T-cell (primary cell): ENCODE measurements around the gene GPT2. TPM values are rescaled to one million over a fixed set of nuclear protein-coding genes. Genes with fewer than 3 reads are reported as not detected.
A peak's percentile ranks its signal among the peaks of the same experiment; 100 is the strongest.
"Not testable (repeated sequence)": the region's sequence is repeated elsewhere in the genome, so short reads cannot be mapped to it uniquely, and the experiment has no call there.

Experiments
- ATAC-seq, 4 experiments: fragments of 200-7000 bp in 3 of 4; fragments of 150-1000 bp in 1 of 4; cut with Tn5 transposase; replicated peaks in 1 of 4; 1 replicate in 3 of 4; 2 replicates in 1 of 4; pipeline ENCODE4 v1.10.0; 2021; ENCODE audit warnings: moderate library complexity in 3 of 4, mild to moderate bottlenecking in 2 of 4, moderate number of reproducible peaks in 1 of 4
- CTCF ChIA-PET, 2 donors: fragments of 300-600 bp; sonication (Branson Sonifier 250); formaldehyde crosslinking; loops; one replicate each; lab custom pipeline; 2022; ENCODE audit warnings: antibody characterized with exemption in 2 of 2; lab: Charles Lee
- POLR2A ChIA-PET, 2 donors: fragments of 300-600 bp; sonication (Branson Sonifier 250); formaldehyde crosslinking; loops; one replicate each; lab custom pipeline; 2022; ENCODE audit warnings: antibody characterized with exemption in 2 of 2; lab: Charles Lee
- DNase-seq, 35 experiments: peaks; one replicate each; pipeline versions ENCODE4 v3.0.0 to v3.0.0-alpha.2; 2013 to 2023
- H3K27ac ChIP-seq: one replicate; pipeline ENCODE4 v1.5.1; 2013; ENCODE audit warnings: low read length
- H3K27me3 ChIP-seq, 2 experiments: replicated peaks in 1 of 2; 1 replicate in 1 of 2; 2 replicates in 1 of 2; pipeline versions ENCODE4 v1.6.1 to v1.7.0; 2013; ENCODE audit warnings: low read length in 1 of 2, mixed read lengths in 1 of 2; ENCODE audit not compliant: control insufficient read depth in 2 of 2, insufficient read depth in 2 of 2; ENCODE audit errors: extremely low read depth in 1 of 2
- H3K36me3 ChIP-seq, 2 donors: 1 replicate in 1 of 2; 2 replicates in 1 of 2; pipeline versions ENCODE4 v1.6.1 to v1.7.0; 2013; ENCODE audit warnings: low read length in 1 of 2; ENCODE audit not compliant: control insufficient read depth in 2 of 2, insufficient read depth in 1 of 2; ENCODE audit errors: extremely low read depth in 1 of 2
- H3K4me1 ChIP-seq, 2 experiments: 1 replicate in 1 of 2; 2 replicates in 1 of 2; pipeline versions ENCODE4 v1.6.1 to v1.7.0; 2013; ENCODE audit warnings: low read length in 2 of 2, mixed read lengths in 1 of 2; ENCODE audit not compliant: insufficient read depth in 2 of 2, control insufficient read depth in 1 of 2; ENCODE audit errors: extremely low read depth in 1 of 2
- H3K4me3 ChIP-seq, 2 donors: 1 replicate in 1 of 2; 2 replicates in 1 of 2; pipeline versions ENCODE4 v1.5.1 to v1.7.0; 2013; ENCODE audit warnings: mild to moderate bottlenecking in 2 of 2, low read length in 1 of 2, moderate library complexity in 1 of 2; ENCODE audit not compliant: control insufficient read depth in 1 of 2; ENCODE audit errors: extremely low read depth in 1 of 2
- H3K9me3 ChIP-seq: 2 replicates; pipeline ENCODE4 v1.7.0; 2013
- H3K27ac Mint-ChIP-seq, 2 donors: one replicate each; pipeline ENCODE4 v1.8.0; 2020 to 2021; ENCODE audit warnings: mild to moderate bottlenecking in 2 of 2, mixed read lengths in 2 of 2
- H3K27me3 Mint-ChIP-seq, 2 donors: one replicate each; pipeline ENCODE4 v1.8.0; 2021 to 2022; ENCODE audit warnings: mixed read lengths in 2 of 2
- H3K36me3 Mint-ChIP-seq: one replicate; pipeline ENCODE4 v1.8.0; 2021; ENCODE audit warnings: mixed read lengths
- H3K4me1 Mint-ChIP-seq, 3 donors: one replicate each; pipeline ENCODE4 v1.8.0; 2020 to 2022; ENCODE audit warnings: mixed read lengths in 3 of 3, mild to moderate bottlenecking in 1 of 3
- H3K4me3 Mint-ChIP-seq, 3 donors: one replicate each; pipeline ENCODE4 v1.8.0; 2020 to 2022; ENCODE audit warnings: mild to moderate bottlenecking in 3 of 3, mixed read lengths in 3 of 3, moderate library complexity in 3 of 3
- H3K9me3 Mint-ChIP-seq, 3 donors: one replicate each; pipeline ENCODE4 v1.8.0; 2020 to 2022; ENCODE audit warnings: mixed read lengths in 3 of 3
- WGBS: methylation state at CpG from one replicate; pipeline ENCODE4 v1.1.5; 2013; ENCODE audit warnings: missing lambda C conversion rate; ENCODE audit not compliant: insufficient coverage; 5-methylcytosine and 5-hydroxymethylcytosine counted together
- total RNA-seq, 35 experiments: library from RNA in 6 of 35; stranded (reverse) in 6 of 35; fragments of 120-200 nt in 1 of 35; gene quantifications; one replicate each; pipeline versions ENCODE4 v1.2.1 to v1.2.4 and lab custom pipeline; 2013 to 2026

The GPT2 gene
- total RNA-seq, 5 donors from 2014 or later (not counting 1 experiment from before 2014, with no cell fraction given) = 0.40 to 4.7 (median 2.1) TPM

- peak in 1 of 35 experiments; percentile 11 for DNase-seq
- ChIA-PET POLR2A (no interaction called here), CTCF (no interaction called here)
- WGBS = 27% methylated on average over 6 of the region's 7 CpGs
- peaks cover 0 to 6% of the 10 kb centered on the region in 2 experiments for H3K27me3 ChIP-seq
- Mint-ChIP-seq H3K27ac (no peak overlapping the region), H3K36me3 (no peaks in the 10 kb centered on the region), H3K27me3 (no peaks in the 10 kb centered on the region), H3K9me3 (no peaks in the 10 kb centered on the region), H3K4me1 (peaks cover 0 to 3% (median 0%) of the 10 kb centered on the region in 3 donors), H3K4me3 (no peak overlapping the region)
- no peak overlapping the region for H3K27ac ChIP-seq
- H3K36me3 ChIP-seq = no peaks in the 10 kb centered on the region
- H3K4me1 ChIP-seq = peaks cover 0 to 7% of the 10 kb centered on the region in 2 experiments
- ATAC-seq = no peak
- no peaks in the 10 kb centered on the region for H3K9me3 ChIP-seq
- H3K4me3 ChIP-seq = no peak overlapping the region
Observed at GRCh38 chr16:46932802-46933201, 48.6 kb downstream of the GPT2 start.

GRCh38 chr16:46937536-46937935 lies 53.4 kb downstream of the GPT2 start:
- Mint-ChIP-seq H3K4me1 (peaks cover 2 to 4% (median 4%) of the 10 kb centered on the region in 3 donors), H3K27me3 (no peaks in the 10 kb centered on the region), H3K9me3 (no peaks in the 10 kb centered on the region), H3K27ac (no peak overlapping the region), H3K4me3 (no peak overlapping the region), H3K36me3 (no peaks in the 10 kb centered on the region)
- no peaks in the 10 kb centered on the region for H3K27me3 ChIP-seq
- H3K27ac ChIP-seq = no peak overlapping the region
- H3K9me3 ChIP-seq = no peaks in the 10 kb centered on the region
- H3K36me3 ChIP-seq = no peaks in the 10 kb centered on the region
- H3K4me1 ChIP-seq = no peaks in the 10 kb centered on the region
- H3K4me3 ChIP-seq = no peak overlapping the region
- ChIA-PET POLR2A (no interaction called here), CTCF (interaction anchor here (0.7 kb wide), 2 partner anchors 139 to 1139 kb away, joined by 3 to 4 read pairs; no protein-coding TSS in a partner anchor)
- ATAC-seq (no peak), DNase-seq (no peak)

- POLR2A ChIA-PET, H3K27ac ChIP-seq, H3K36me3 ChIP-seq, H3K9me3 Mint-ChIP-seq, ATAC-seq, H3K36me3 Mint-ChIP-seq, H3K9me3 ChIP-seq, H3K27me3 ChIP-seq, DNase-seq, H3K4me1 ChIP-seq, H3K4me3 Mint-ChIP-seq, H3K27ac Mint-ChIP-seq, H3K27me3 Mint-ChIP-seq, H3K4me3 ChIP-seq: not testable (repeated sequence)
- CTCF ChIA-PET = interaction anchor here in 1 of 2 donors (0.7 kb wide), 1 partner anchor 118 kb away, joined by 4 read pairs; no protein-coding TSS in a partner anchor
- peaks cover 6 to 21% (median 8%) of the 10 kb centered on the region in 3 donors for H3K4me1 Mint-ChIP-seq
- 86% methylated on average over 5 of the region's 8 CpGs for WGBS
Observed at GRCh38 chr16:46944713-46945112, 60.6 kb downstream of the GPT2 start.

GRCh38 chr16:46947900-46948547 lies 63.9 kb downstream of the GPT2 start:
- Histone ChIP-seq H3K27me3 (no peaks in the 10 kb centered on the region), H3K36me3 (no peaks in the 10 kb centered on the region), H3K27ac (no peak overlapping the region), H3K9me3 (no peaks in the 10 kb centered on the region), H3K4me3 (no peak overlapping the region), H3K4me1 (peaks cover 0 to 5% of the 10 kb centered on the region in 2 experiments)
- DNase-seq (peak in 18 of 35 experiments; percentile 7 to 67 (median 26)), ATAC-seq (peak; percentile 52 to 77 (median 74))
- Mint-ChIP-seq H3K4me1 (peaks cover 0 to 12% (median under 1%) of the 10 kb centered on the region in 3 donors), H3K27ac (peak overlapping the region in 1 of 2 donors; percentile 57), H3K9me3 (no peaks in the 10 kb centered on the region), H3K4me3 (peak overlapping the region in 1 of 3 donors; percentile 6), H3K36me3 (no peaks in the 10 kb centered on the region), H3K27me3 (no peaks in the 10 kb centered on the region)
- 93% methylated on average over 2 of the region's 7 CpGs for WGBS
- POLR2A ChIA-PET = no interaction called here
- CTCF ChIA-PET = interaction anchor here (0.5 to 1.8 kb wide), 8 partner anchors 12 to 1580 kb away, joined by 3 to 11 read pairs (median 3); no protein-coding TSS in a partner anchor

- DNase-seq = no peak
Observed at GRCh38 chr16:46948548-46949166, 64.5 kb downstream of the GPT2 start.

GRCh38 chr16:46949241-46949892 lies 65.2 kb downstream of the GPT2 start:
- Histone ChIP-seq H3K36me3 (no peaks in the 10 kb centered on the region), H3K27me3 (no peaks in the 10 kb centered on the region), H3K4me1 (no peaks in the 10 kb centered on the region), H3K4me3 (no peak overlapping the region), H3K27ac (no peak overlapping the region), H3K9me3 (no peaks in the 10 kb centered on the region)
- ATAC-seq = peak in 1 of 4 experiments; percentile 47
- DNase-seq = peak in 1 of 35 experiments; percentile 18
- POLR2A ChIA-PET = no interaction called here
- CTCF ChIA-PET = interaction anchor here (0.6 to 1.8 kb wide), 5 partner anchors 121 to 1215 kb away, joined by 3 to 11 read pairs (median 5); no protein-coding TSS in a partner anchor
- 38% methylated on average over 5 of the region's 7 CpGs for WGBS
- Mint-ChIP-seq H3K27ac (peak overlapping the region; percentile 3 to 8), H3K27me3 (no peaks in the 10 kb centered on the region), H3K9me3 (no peaks in the 10 kb centered on the region), H3K36me3 (no peaks in the 10 kb centered on the region), H3K4me1 (peaks cover 0 to 7% (median 0%) of the 10 kb centered on the region in 3 donors), H3K4me3 (no peak overlapping the region)

More at GRCh38 chr16:46948548-46949166, 64.5 kb downstream of the GPT2 start:
- WGBS = no CpG with 5 or more reads among the region's 4 CpGs
- H3K27ac ChIP-seq = no peak overlapping the region
- H3K36me3 ChIP-seq = no peaks in the 10 kb centered on the region
- Mint-ChIP-seq H3K27me3 (no peaks in the 10 kb centered on the region), H3K4me3 (no peak overlapping the region), H3K36me3 (no peaks in the 10 kb centered on the region), H3K4me1 (peaks cover 0 to 7% (median 0%) of the 10 kb centered on the region in 3 donors), H3K27ac (peak overlapping the region in 1 of 2 donors; percentile 57), H3K9me3 (no peaks in the 10 kb centered on the region)
- no peaks in the 10 kb centered on the region for H3K4me1 ChIP-seq
- CTCF ChIA-PET = interaction anchor here (0.7 to 1.8 kb wide), 3 partner anchors 14 to 1407 kb away, joined by 3 to 11 read pairs (median 4); no protein-coding TSS in a partner anchor
- POLR2A ChIA-PET = no interaction called here
- no peaks in the 10 kb centered on the region for H3K9me3 ChIP-seq
- H3K27me3 ChIP-seq = no peaks in the 10 kb centered on the region
- no peak overlapping the region for H3K4me3 ChIP-seq
- ATAC-seq = no peak
